Brain microvascular endothelial cell (primary cell): Measurements from ENCODE around the gene ANK3.

Experiments
- DNase-seq: peaks from one replicate; pipeline ENCODE4 v3.0.0-alpha.2; 2020
- H3K27ac ChIP-seq: fragments of 250-450 bp; sonication (Bioruptor Pico); 2 replicates; pipeline ENCODE4 v1.5.1; 2020; ENCODE audit warnings: mild to moderate bottlenecking, moderate library complexity
- H3K27me3 ChIP-seq: fragments of 250-450 bp; sonication (Bioruptor Pico); replicated peaks from 2 replicates; pipeline ENCODE4 v1.5.1; 2020; ENCODE audit warnings: mild to moderate bottlenecking
- H3K36me3 ChIP-seq: fragments of 250-450 bp; sonication (Bioruptor Pico); replicated peaks from 2 replicates; pipeline ENCODE4 v1.5.1; 2020; ENCODE audit warnings: mild to moderate bottlenecking
- H3K4me3 ChIP-seq: 2 replicates; pipeline ENCODE4 v1.5.1; 2011; ENCODE audit warnings: low read depth, mild to moderate bottlenecking, control low read depth, low read length, moderate library complexity
- CTCF ChIP-seq: IDR thresholded peaks from 2 replicates; pipeline ENCODE4 v1.5.1; 2011; ENCODE audit warnings: low read depth, mild to moderate bottlenecking, moderate library complexity, low read length, control low read depth, inconsistent platforms; ENCODE audit errors: missing control alignments
- in situ Hi-C: cut with HindIII; loops from 2 replicates; pipeline ENCODE4 v1.10.0; 2017; ENCODE audit warnings: low sequenced_read_pairs, low pct_ligation_motif_present

Gene ANK3

GRCh38 chr10:60320666-60321065 lies 69.0 kb downstream of the ANK3 start:
- H3K4me3 ChIP-seq = no peak overlapping the region
- no peak for DNase-seq
- no peak overlapping the region for H3K27ac ChIP-seq
- in situ Hi-C loops = no loop called here
- H3K36me3 ChIP-seq = no peaks in the 10 kb centered on the region
- no peak for TF ChIP-seq CTCF
- H3K27me3 ChIP-seq = no peaks in the 10 kb centered on the region

GRCh38 chr10:60316029-60316428 lies 73.6 kb downstream of the ANK3 start:
- Histone ChIP-seq H3K27ac (no peak overlapping the region), H3K4me3 (no peak overlapping the region), H3K27me3 (no peaks in the 10 kb centered on the region), H3K36me3 (no peaks in the 10 kb centered on the region)
- no peak for TF ChIP-seq CTCF
- in situ Hi-C loops = no loop called here
- DNase-seq = no peak

- H3K4me3 ChIP-seq = no peak overlapping the region
- in situ Hi-C loops = no loop called here
- no peak for DNase-seq
- no peaks in the 10 kb centered on the region for H3K27me3 ChIP-seq
- no peak for TF ChIP-seq CTCF
- no peaks in the 10 kb centered on the region for H3K36me3 ChIP-seq
- no peak overlapping the region for H3K27ac ChIP-seq
Measured at GRCh38 chr10:60315311-60315710, 74.4 kb downstream of the ANK3 start.

- Histone ChIP-seq H3K27ac (peak overlapping the region; percentile 45), H3K4me3 (no peak overlapping the region), H3K27me3 (no peaks in the 10 kb centered on the region), H3K36me3 (no peaks in the 10 kb centered on the region)
- no peak for TF ChIP-seq CTCF
- peak; percentile 60 for DNase-seq
- in situ Hi-C loops = no loop called here
Measured at GRCh38 chr10:60314069-60314940, 75.4 kb downstream of the ANK3 start.

- no peak for DNase-seq
- in situ Hi-C loops = no loop called here
- no peak overlapping the region for H3K4me3 ChIP-seq
- no peaks in the 10 kb centered on the region for H3K36me3 ChIP-seq
- no peaks in the 10 kb centered on the region for H3K27me3 ChIP-seq
- no peak for TF ChIP-seq CTCF
- H3K27ac ChIP-seq = peak overlapping the region; percentile 53
Measured at GRCh38 chr10:60313589-60313952, 76.1 kb downstream of the ANK3 start.
